Neural progenitor cell (in vitro differentiated cells): ENCODE results near the gene CHRND.

ENCODE experiments used
- EZH2 ChIP-seq: fragments of 200-600 bp; sonication (generic); IDR thresholded peaks from 2 replicates; pipeline ENCODE4 v1.6.1; 2017; ENCODE audit warnings: antibody characterized with exemption, mild to moderate bottlenecking, moderate library complexity
- TF ChIP-seq, protein P1 (sequence below): fragments of 200-600 bp; sonication (generic); IDR thresholded peaks from 2 replicates; pipeline ENCODE4 v1.5.1; 2017; ENCODE audit warnings: antibody characterized with exemption, mild to moderate bottlenecking

DNA sequence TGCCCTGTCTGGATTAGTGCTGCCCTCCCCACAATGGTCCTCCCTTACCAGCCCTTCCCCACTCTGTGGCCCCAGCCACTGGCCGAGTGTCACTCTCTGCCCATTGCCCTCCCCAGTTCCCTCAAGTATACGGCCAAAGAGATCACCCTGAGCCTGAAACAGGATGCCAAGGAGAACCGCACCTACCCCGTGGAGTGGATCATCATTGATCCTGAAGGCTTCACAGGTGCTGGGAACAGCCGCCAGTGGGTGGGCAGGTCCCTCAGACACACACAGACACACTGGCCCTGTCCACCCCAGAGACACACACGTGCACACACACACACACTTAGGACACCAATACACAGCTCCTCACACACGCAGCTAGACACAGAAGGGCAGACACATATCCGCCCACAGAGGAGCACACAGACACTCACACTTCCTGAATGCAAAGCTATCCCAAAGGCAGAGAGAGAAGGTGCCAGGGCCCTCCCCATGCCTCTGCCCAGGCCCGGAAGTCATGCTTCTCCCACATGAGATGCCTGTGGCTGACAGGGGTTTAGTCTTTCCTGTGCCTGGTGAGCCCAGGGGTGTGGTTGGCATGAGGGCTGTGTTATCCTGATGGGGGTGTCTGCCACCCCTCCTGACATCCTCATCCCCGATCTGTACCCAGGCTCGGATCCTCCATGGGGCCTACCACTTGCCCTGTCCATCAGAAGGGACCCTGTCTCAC, 2.9 kb downstream of the CHRND start:
- TF ChIP-seq, protein P1, sequence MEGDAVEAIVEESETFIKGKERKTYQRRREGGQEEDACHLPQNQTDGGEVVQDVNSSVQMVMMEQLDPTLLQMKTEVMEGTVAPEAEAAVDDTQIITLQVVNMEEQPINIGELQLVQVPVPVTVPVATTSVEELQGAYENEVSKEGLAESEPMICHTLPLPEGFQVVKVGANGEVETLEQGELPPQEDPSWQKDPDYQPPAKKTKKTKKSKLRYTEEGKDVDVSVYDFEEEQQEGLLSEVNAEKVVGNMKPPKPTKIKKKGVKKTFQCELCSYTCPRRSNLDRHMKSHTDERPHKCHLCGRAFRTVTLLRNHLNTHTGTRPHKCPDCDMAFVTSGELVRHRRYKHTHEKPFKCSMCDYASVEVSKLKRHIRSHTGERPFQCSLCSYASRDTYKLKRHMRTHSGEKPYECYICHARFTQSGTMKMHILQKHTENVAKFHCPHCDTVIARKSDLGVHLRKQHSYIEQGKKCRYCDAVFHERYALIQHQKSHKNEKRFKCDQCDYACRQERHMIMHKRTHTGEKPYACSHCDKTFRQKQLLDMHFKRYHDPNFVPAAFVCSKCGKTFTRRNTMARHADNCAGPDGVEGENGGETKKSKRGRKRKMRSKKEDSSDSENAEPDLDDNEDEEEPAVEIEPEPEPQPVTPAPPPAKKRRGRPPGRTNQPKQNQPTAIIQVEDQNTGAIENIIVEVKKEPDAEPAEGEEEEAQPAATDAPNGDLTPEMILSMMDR, result no peak
- no peak for TF ChIP-seq EZH2
